HG02973 (cell line): ENCODE measurements around the gene OASL.
A peak's percentile ranks its signal among the peaks of the same experiment; 100 is the strongest.
"Not testable (repeated sequence)": the region's sequence is repeated elsewhere in the genome, so short reads cannot be mapped to it uniquely, and the experiment has no call there.

Source experiments
- ATAC-seq: cut with Tn5 transposase; IDR thresholded peaks from one replicate; pipeline ENCODE4 v1.9.1; 2021; ENCODE audit warnings: moderate library complexity; ENCODE audit not compliant: unreplicated experiment

The OASL gene, protein sequence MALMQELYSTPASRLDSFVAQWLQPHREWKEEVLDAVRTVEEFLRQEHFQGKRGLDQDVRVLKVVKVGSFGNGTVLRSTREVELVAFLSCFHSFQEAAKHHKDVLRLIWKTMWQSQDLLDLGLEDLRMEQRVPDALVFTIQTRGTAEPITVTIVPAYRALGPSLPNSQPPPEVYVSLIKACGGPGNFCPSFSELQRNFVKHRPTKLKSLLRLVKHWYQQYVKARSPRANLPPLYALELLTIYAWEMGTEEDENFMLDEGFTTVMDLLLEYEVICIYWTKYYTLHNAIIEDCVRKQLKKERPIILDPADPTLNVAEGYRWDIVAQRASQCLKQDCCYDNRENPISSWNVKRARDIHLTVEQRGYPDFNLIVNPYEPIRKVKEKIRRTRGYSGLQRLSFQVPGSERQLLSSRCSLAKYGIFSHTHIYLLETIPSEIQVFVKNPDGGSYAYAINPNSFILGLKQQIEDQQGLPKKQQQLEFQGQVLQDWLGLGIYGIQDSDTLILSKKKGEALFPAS

DNA sequence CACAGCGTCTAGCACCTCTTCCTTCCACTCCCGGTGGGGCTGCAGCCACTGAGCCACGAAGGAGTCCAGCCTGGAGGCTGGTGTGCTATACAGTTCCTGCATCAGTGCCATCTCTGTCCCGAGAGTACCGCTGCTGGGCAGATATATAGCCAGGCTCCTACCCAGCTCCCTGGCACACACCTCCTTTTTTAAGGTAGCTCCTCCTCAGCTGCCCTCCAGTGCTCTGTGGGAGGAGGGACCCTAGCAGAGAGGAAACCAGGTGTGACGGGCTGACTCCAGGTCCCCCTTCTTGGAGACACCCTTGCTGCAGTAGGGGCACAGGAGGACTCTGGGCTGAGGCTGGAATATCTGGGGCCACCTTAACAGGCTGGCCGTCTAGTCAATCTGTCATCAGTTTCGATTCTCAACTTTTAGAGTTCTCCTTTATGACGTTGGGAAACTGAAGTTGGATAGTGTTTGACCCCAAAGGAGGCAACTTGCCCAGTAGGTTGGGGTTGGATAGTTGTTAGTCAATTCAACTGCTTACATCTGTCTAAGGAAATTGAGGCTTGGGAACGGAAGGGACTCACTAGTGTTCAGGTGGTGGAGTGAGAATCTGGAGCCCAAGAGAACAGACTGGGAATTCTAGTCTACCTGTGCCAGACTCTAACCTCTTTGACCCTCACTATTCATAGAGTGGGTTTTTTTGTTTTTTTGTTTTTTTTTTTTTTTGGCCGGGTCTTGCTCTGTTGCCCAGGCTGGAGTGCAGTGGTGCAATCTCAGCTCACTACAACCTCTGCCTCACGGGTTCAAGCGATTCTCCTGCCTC lies at the start of gene OASL:
Gene OASL, minus strand, starts transcription at position 386 of the 808 bp plus-strand sequence. Its CDS starts 275 bp downstream, at position 111.
- ATAC-seq = peak; percentile 49

DNA sequence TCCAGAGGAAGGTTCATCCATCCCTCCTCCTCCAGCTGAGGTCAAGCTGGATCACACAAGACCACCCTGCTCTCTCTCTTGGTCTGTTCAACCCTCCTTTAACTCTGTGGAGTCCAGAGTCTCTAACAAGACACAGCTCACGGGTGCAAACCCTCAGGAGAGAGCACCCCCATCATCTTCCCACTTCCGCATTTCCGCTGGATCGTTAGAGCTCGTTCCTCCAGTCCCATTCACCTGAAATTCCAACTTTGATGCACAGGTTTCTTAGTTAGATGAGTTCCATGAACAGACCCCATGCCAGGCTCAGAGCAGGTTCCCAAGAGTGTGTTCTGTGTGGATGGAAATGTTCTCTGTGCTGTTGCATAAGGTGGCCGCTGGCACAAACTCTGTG lies 49.1 kb upstream of the OASL start:
- ATAC-seq = no peak

DNA sequence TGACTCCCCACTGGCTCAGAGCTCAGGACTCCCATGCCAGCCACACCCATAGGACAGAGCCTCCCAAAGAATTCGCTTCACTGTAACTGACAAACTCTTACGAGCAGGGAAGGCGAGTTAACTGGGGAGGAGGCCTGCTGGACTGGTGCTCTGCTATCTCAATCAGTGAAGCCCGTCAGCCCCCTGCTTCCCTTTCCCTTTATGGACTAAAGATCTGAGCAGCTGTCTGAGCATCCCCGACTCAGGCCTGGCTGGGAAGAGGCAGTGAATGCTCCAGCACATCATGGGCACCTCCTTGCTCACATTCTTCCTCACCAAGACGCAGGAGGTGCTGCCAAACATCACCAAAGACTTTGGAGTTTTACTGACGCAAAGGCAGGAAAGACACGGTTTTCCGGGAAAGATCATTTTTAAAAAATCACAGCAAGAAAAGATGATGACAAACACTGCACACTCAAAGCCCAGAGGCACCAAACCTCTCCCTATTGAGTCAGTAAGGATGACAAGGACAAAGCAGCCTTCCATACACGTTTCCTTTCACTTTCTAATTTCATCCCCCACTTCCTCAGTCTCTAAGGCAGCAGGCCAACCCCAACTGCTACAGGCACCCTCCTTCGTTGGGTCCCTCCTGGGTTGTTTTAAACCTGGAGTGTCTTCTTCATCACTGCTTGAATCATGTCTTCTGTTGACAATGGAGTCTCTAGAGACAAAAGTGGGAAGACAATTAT lies 48.6 kb upstream of the OASL start:
- ATAC-seq = no peak

DNA sequence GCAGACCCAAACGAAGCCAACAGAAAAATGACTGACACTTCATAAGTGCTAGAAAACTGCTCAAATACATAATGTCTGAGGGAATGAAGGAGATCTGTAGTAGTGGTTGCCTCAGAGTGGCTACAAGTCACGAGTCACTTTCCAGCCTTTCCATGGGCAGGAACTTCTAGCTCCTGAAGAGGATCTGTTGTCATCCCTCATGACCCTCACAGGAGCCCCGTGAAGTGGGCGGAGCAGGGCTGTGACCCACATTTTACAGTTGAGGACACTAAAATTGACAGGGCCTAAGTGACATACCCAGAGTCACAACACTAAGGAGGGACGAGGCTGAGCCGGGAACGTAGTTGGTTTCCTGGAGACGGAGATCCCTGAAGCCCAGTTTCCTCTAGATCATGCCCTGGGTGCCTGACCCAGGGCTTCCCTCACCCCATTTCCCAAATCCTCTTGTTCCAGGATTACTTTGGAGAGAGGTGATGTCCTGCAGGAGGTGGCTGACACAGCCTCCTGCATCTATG lies 47.8 kb upstream of the OASL start:
- no peak for ATAC-seq

DNA sequence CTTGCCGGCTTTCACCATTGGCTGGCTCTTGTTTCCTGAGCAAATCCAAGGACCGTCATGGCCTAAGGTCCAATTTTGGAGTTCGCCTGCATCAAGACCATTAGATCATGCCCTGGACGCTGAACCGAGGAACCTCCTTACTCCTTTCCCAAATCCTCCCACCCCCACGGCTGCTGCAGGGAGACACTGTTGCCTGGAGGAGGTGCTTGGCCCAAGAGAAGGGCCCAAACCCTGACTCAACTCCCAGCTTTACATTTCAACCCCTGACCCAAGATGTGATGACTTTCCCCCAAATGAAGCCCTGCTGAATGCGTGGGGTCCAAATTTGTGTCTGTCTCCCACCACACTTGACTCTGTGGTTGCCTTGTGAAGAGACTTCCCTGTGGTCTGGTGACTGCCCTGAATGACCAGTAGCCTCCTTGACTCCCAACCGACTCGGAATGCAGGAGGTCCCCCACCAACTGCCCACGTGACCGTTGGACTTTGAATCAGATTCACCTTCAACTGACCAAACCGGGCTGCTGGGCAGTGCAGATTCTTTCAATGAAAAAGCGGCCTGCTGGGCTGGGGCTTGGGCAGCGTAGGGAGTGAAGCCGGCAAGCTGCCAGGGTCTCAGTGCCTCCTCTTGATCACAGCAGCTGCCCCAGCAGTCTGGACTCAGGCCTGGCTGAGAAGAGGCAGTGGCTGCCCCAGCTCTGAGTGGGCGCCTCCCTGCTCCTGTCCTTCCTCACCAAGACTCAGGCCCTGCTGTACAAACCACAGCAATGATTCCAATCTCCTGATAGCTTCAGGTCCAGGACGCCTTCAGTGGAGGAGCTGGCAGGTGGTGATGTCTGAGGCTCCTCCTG lies 46.7 kb upstream of the OASL start:
- no peak for ATAC-seq

DNA sequence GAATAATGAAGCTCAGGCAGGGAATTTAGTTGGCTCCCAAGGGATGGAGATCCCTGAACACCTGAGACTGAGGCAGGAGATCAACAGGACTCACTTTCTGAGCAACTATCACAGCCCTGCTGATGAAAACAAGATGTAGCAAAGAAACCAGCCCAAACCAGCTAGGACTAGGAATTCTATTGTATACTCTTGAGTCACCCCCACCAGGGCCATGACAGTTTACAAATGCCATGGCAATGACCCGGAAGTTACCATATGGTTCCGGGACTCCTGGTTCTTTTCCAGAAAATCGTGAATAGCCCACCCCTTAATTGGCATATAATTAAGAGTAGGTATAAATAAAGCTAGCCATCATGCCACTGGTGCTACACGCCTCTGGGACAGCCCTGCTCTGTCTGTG lies 46.0 kb upstream of the OASL start:
- ATAC-seq = no peak

DNA sequence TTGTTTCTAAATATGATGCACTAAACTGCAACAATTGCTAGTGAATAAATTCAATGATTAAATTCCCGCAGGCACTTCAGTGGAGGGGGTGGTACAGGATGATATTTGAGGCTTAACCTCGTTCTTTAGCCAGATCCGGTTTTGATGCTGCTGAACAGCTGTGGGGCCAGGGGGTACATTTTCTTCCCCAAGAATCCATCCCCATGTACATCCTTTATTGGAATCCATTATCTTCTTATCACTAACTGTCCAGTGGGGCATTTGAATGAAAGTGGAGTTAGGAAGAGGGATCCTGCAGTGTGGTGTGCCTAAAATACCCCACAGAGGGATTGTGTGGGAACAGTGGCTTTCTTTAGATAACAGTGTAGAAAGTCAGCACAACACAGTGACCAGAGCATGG lies 45.2 kb upstream of the OASL start:
- ATAC-seq = no peak

DNA sequence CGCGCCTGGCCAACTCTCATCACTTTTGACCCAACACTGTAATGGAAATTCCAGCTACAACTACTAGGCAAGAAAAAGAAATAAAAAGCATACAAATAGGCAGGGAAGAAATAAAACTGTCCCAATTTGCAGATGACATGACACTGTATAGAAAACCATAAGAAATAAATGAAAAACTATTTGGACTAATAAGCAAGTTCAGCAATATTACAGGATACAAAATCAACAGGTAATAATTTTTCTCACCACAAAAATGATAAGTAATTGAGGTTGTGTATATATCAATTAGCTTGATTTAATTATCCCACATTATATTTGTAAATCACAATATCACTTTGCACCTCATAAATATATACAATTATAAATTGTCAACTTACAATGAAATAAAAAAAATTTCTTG lies 41.9 kb upstream of the OASL start:
- no peak for ATAC-seq

DNA sequence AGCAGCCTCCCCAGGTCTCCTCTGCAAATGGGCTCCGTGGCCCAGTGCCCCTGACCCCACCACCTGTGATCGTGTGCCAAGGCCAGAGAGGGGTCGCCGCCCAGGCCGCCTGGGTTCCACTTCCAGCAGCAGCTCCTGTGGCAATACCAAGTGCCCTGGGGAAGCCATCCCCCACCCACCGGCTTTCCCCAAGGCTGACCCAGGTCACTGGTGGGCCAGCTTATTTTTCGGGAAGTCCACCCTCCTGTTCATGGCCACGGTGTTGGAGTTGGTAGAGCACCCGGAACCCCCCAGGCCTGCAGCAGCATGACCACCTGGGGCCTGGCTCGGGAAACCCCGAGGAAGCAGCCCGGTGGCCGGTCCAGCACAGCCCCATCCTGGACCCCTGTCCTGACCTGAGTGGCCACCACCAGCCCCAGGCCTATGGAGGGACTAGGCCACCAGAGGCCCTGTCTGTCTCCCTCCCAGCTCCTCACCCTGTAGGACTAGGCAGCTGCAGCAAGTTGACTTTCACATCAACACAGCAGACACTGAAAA lies 40.8 kb upstream of the OASL start:
- no peak for ATAC-seq

DNA sequence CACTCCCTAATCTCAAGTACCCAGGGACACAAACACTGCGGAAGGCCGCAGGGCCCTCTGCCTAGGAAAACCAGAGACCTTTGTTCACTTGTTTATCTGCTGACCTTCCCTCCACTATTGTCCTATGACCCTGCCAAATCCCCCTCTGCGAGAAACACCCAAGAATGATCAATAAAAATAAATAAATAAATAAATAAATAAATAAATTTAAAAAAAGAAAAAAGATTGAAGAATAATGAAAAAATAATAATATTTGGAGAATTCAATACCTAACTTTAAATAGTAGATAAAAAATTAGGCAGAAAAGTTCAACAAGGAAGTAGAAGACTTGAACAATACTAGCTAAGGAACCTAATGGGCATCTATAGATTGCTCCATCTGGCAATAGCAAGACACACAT lies 38.4 kb upstream of the OASL start:
- not testable (repeated sequence) for ATAC-seq

DNA sequence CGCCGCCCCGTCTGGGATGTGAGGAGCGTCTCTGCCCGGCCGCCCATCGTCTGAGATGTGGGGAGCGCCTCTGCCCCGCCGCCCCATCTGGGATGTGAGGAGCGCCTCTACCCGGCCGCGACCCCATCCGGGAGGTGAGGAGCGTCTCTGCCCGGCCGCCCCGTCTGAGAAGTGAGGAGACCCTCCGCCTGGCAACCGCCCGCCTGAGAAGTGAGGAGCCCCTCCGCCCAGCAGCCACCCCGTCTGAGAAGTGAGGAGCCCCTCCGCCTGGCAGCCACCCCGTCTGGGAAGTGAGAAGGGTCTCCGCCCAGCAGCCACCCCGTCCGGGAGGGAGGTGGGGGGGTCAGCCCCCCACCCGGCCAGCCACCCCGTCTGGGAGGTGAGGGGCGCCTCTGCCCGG lies 36.9 kb upstream of the OASL start:
- ATAC-seq = not testable (repeated sequence)

DNA sequence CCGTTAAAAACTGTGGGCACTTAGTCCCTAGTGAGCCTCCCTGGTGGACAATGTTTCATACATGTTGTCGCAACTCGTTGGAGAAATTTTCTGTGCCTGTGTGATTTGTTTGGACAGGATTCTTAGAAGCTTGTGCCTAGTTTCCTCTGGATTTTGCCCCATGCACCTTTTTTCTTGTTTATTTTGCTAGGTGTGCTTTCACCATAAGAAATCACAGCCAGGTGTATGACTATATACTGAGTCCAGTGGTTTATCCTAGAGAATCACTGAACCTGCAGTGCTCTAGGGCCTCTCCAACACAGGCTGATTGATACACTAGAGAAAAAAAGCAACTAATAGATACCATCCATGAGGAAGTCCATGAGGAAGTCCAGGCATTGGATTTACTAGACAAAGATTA lies 33.1 kb upstream of the OASL start:
- no peak for ATAC-seq

DNA sequence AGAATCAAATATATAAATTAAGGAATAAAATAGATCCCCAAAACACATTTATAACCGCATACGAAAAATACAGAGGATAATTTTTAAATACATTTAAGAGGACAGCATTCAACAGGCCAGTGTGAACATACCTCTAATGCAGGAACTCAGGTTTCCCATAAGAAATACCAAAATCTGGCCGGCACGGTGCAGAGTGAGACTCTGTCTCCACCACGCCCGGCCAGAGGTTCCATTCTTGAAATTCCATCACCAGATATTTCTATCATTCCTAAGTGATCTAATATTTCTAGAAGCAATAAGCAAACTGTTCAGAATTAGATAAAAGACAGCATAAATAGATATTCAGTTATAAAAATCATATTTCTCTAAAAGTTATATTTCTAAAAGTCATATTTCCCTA lies 30.2 kb upstream of the OASL start:
- no peak for ATAC-seq

DNA sequence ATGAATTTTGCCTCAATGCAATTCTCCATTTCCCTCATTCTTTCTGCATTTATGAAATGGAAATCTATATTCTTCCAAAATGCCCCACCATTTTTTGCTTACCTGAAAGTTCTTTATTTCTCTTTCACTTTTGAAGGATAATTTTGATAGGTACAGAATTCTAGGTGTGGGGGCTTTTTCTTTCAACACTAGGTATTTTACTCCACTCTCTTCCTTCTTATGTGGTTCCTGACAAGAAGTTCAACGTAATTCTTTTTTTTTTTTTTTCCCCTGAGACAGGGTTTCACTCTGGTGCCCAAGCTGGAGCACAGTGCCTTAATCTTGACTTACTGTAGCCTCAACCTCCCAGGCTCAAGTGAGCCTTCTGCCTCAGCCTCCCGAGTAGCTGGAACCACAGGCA lies 26.3 kb upstream of the OASL start:
- ATAC-seq = no peak

DNA sequence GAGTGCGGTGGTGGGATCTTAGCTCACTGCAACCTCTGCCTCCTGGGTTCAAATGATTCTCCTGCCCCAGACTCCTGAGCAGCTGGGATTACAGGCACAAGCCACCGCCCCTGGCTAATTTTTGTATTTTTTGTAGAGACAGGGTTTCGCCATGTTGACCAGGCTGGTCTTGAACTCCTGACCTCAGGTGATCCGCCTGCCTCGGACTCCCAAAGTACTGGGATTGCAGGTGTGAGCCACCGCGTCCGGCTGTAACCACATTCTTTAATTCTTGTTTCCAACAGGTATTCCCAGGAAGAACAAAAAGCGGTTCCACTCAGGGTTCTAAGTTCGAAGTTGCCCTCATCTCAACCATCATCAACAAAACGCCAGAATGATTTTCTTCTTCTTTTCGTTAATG lies 25.5 kb upstream of the OASL start:
- not testable (repeated sequence) for ATAC-seq

DNA sequence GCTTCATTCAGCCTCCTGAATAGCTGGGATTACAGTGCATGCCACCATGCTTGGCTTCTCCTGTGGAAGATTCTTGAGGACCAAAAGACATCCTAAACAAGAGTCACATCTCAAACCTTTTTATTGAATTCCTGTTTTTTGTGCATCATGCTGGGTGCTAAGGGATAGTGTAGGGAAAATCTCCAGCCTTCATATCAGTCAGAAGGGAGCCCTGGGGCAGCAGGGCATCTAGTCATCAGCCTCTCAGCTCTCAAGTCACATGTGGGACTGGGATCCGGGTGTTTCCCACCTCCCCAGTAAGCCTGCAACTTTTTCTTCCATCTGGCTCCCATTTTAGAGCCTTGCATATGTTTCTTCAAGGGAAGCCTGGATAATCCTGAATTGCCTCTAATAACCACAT lies 25.1 kb upstream of the OASL start:
- no peak for ATAC-seq

DNA sequence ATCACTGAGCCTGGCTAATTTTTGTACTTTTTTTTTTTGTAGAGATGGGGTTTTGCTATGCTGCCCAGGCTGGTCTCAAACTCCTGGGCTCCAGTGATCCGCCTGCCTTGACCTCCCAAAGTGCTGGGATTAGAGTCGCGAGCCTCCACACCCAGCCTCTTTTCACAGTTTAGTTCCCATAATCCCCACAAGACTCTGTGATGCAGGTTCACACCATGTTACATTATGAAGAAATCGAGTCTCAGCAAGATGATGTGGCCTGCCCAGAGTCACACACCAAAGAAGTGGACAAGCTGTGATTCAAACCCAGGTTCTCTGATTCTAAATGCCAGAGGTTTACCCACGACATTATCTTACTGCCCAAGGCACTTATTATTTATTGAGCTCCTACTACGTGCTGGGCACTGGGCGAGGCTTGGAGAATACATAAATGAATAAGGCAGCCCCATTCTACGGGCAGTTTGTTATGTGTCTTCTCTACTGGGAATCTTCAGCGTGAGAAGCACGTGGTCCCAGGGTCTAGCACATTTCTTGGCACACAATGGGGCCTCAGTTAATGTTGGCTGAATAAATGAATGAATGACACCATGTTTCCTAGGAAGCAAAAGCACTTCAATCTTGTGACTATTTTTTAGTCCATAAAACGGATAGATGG lies 23.5 kb upstream of the OASL start:
- ATAC-seq = no peak

DNA sequence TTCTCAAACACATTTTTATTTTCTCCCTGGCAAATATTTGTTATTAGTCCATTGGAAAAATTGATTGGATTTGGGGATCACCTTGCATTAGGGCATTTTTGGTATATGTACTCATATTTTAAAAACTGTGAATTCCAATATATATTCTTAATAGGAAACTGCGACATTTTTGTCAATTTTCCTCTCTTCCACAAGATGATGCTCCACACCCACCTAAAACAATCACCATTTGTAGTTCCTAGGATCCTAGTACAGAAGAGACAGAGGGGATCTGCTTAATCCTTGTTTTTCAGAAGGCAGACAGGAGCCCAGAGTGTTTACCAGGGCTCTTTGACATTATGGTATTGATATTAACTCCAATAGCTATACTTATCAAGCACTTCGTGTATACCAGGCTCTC lies 22.8 kb upstream of the OASL start:
- ATAC-seq = no peak
